ENCODE measurements around the gene FEM1B.
A peak's percentile ranks its signal among the peaks of the same experiment; 100 is the strongest.

Gene FEM1B

GRCh38 chr15:68259883-68260282 lies 17.7 kb upstream of the FEM1B start:
- no peak for DNase-seq (ENCODE audit: low read depth)

- peak; percentile 36 for DNase-seq (ENCODE audit: low read depth)
These were observed 16.3 kb upstream of the FEM1B start for GRCh38 chr15:68261241-68261640.

- DNase-seq (ENCODE audit: low read depth): no peak
These were observed 15.6 kb upstream of the FEM1B start for GRCh38 chr15:68261980-68262379.

GRCh38 chr15:68262514-68263356 lies 14.8 kb upstream of the FEM1B start:
- DNase-seq (ENCODE audit: low read depth): no peak

GRCh38 chr15:68264282-68264681 lies 13.3 kb upstream of the FEM1B start:
- no peak for DNase-seq (ENCODE audit: low read depth)

GRCh38 chr15:68265081-68265480 lies 12.5 kb upstream of the FEM1B start:
- DNase-seq (ENCODE audit: low read depth): no peak

- no peak for DNase-seq (ENCODE audit: low read depth)
These were observed 11.9 kb upstream of the FEM1B start for GRCh38 chr15:68265674-68266073.

GRCh38 chr15:68268405-68268804 lies 9.1 kb upstream of the FEM1B start:
- no peak for DNase-seq (ENCODE audit: low read depth)

GRCh38 chr15:68271854-68272471 lies 5.6 kb upstream of the FEM1B start:
- DNase-seq (ENCODE audit: low read depth): peak; percentile 81

- DNase-seq (ENCODE audit: low read depth): peak; percentile 99
These were observed 4.7 kb upstream of the FEM1B start for GRCh38 chr15:68272721-68273271.

GRCh38 chr15:68274201-68274848 lies 3.2 kb upstream of the FEM1B start:
- DNase-seq (ENCODE audit: low read depth): no peak

- DNase-seq (ENCODE audit: low read depth): peak; percentile 88
These were observed 2.3 kb upstream of the FEM1B start for GRCh38 chr15:68275165-68275746.

GRCh38 chr15:68276668-68277067 lies 877 bp upstream of the FEM1B start:
- DNase-seq (ENCODE audit: low read depth): no peak

GRCh38 chr15:68277131-68277602 lies 378 bp upstream of the FEM1B start:
- peak; percentile 56 for DNase-seq (ENCODE audit: low read depth)

- no peak for DNase-seq (ENCODE audit: low read depth)
These were observed 725 bp downstream of the FEM1B start for GRCh38 chr15:68278345-68278594.

- peak; percentile 36 for DNase-seq (ENCODE audit: low read depth)
These were observed 1.3 kb downstream of the FEM1B start for GRCh38 chr15:68278595-68279405.

- no peak for DNase-seq (ENCODE audit: low read depth)
These were observed 2.5 kb downstream of the FEM1B start for GRCh38 chr15:68279779-68280753.

- no peak for DNase-seq (ENCODE audit: low read depth)
These were observed 3.5 kb downstream of the FEM1B start for GRCh38 chr15:68281008-68281407.

GRCh38 chr15:68283401-68283800 lies 5.9 kb downstream of the FEM1B start:
- no peak for DNase-seq (ENCODE audit: low read depth)

GRCh38 chr15:68284616-68285258 lies 7.2 kb downstream of the FEM1B start:
- no peak for DNase-seq (ENCODE audit: low read depth)
